Common myeloid progenitor, CD34-positive (primary cell): ENCODE results near the gene CREB5.
A peak's percentile ranks its signal among the peaks of the same experiment; 100 is the strongest.

ENCODE experiments used
- CTCF ChIA-PET: fragments of 350-600 bp; sonication (Branson Sonifier 250); formaldehyde crosslinking; loops from one replicate; lab custom pipeline; 2021; ENCODE audit warnings: antibody characterized with exemption; lab: Charles Lee
- POLR2A ChIA-PET: fragments of 350-600 bp; sonication (Branson Sonifier 250); formaldehyde crosslinking; loops from one replicate; lab custom pipeline; 2021; ENCODE audit warnings: antibody characterized with exemption; lab: Charles Lee
- DNase-seq, 3 donors: peaks; one replicate each; pipeline versions ENCODE4 v3.0.0 to v3.0.0-alpha.2; 2013
- H3K27ac ChIP-seq, 2 experiments: 1 replicate in 1 of 2; 2 replicates in 1 of 2; pipeline ENCODE4 v1.7.0; 2013; ENCODE audit warnings: inconsistent platforms in 2 of 2, low read length in 2 of 2, mild to moderate bottlenecking in 2 of 2, low read depth in 1 of 2, moderate library complexity in 1 of 2; ENCODE audit not compliant: severe bottlenecking in 2 of 2, insufficient read depth in 1 of 2, poor library complexity in 1 of 2
- H3K27me3 ChIP-seq, 5 experiments: replicated peaks in 2 of 5; 1 replicate in 3 of 5; 2 replicates in 2 of 5; pipeline versions ENCODE4 v1.6.1 to v1.7.0; 2013; ENCODE audit warnings: low read length in 4 of 5, mild to moderate bottlenecking in 2 of 5, moderate library complexity in 2 of 5, inconsistent platforms in 1 of 5; ENCODE audit not compliant: insufficient read depth in 5 of 5, control insufficient read depth in 4 of 5
- H3K36me3 ChIP-seq, 4 experiments: 1 replicate in 2 of 4; 2 replicates in 2 of 4; pipeline versions ENCODE4 v1.6.1 to v1.7.0; 2013; ENCODE audit warnings: low read length in 3 of 4, control low read depth in 1 of 4, mild to moderate bottlenecking in 1 of 4; ENCODE audit not compliant: control insufficient read depth in 4 of 4, insufficient read depth in 4 of 4
- H3K4me1 ChIP-seq, 4 experiments: 1 replicate in 3 of 4; 2 replicates in 1 of 4; pipeline versions ENCODE4 v1.6.1 to v1.7.1; 2013; ENCODE audit warnings: low read length in 3 of 4, mild to moderate bottlenecking in 3 of 4, control low read depth in 1 of 4, inconsistent platforms in 1 of 4, moderate library complexity in 1 of 4; ENCODE audit not compliant: control insufficient read depth in 4 of 4, insufficient read depth in 4 of 4; ENCODE audit errors: control extremely low read depth in 1 of 4
- H3K4me3 ChIP-seq, 7 experiments: 1 replicate in 4 of 7; 2 replicates in 3 of 7; pipeline versions ENCODE4 v1.5.1 to v1.7.0; 2013; ENCODE audit warnings: mild to moderate bottlenecking in 7 of 7, low read length in 6 of 7, moderate library complexity in 6 of 7, inconsistent platforms in 2 of 7, low read depth in 2 of 7, control low read depth in 1 of 7; ENCODE audit not compliant: insufficient read depth in 4 of 7, control insufficient read depth in 1 of 7; ENCODE audit errors: extremely low read depth in 1 of 7
- H3K9me3 ChIP-seq, 5 experiments: 1 replicate in 4 of 5; 2 replicates in 1 of 5; pipeline versions ENCODE4 v1.6.1 to v1.7.1; 2013; ENCODE audit warnings: low read length in 4 of 5, mild to moderate bottlenecking in 2 of 5, inconsistent platforms in 1 of 5, low read depth in 1 of 5, moderate library complexity in 1 of 5; ENCODE audit not compliant: control insufficient read depth in 4 of 5, insufficient read depth in 2 of 5; ENCODE audit errors: control extremely low read depth in 1 of 5
- WGBS: methylation state at CpG from one replicate; pipeline ENCODE4 v1.1.5; 2013; ENCODE audit not compliant: insufficient coverage; 5-methylcytosine and 5-hydroxymethylcytosine counted together

CREB5 gene

GRCh38 chr7:28830846-28831245 is 418.5 kb downstream of the CREB5 start:
- H3K27me3 ChIP-seq: peaks cover 0 to 20% (median 0%) of the 10 kb centered on the region in 5 experiments

GRCh38 chr7:28832669-28833068 is 420.4 kb downstream of the CREB5 start:
- ChIA-PET CTCF (interaction anchor here (0.9 to 2.2 kb wide), 2 partner anchors 11 kb away, joined by 4 to 7 read pairs; no protein-coding TSS in a partner anchor), POLR2A (no interaction called here)
- H3K4me3 ChIP-seq: no peak overlapping the region
- peaks cover 0 to 3% (median 0%) of the 10 kb centered on the region in 4 experiments for H3K4me1 ChIP-seq
- no peaks in the 10 kb centered on the region for H3K9me3 ChIP-seq
- DNase-seq: no peak
- H3K27me3 ChIP-seq: peaks cover 0 to 16% (median 0%) of the 10 kb centered on the region in 5 experiments
- 100% methylated on average over 1 of the region's 3 CpGs for WGBS
- H3K27ac ChIP-seq: no peak overlapping the region
- H3K36me3 ChIP-seq: no peaks in the 10 kb centered on the region

More at GRCh38 chr7:28830846-28831245, 418.5 kb downstream of the CREB5 start:
- 100% methylated on average over 1 of the region's 1 CpG for WGBS
- ChIA-PET CTCF (interaction anchor here (1.1 to 1.5 kb wide), 2 partner anchors 9 to 16 kb away, joined by 3 to 4 read pairs; no protein-coding TSS in a partner anchor), POLR2A (interaction anchor here (0.6 to 0.7 kb wide), 2 partner anchors 412 to 472 kb away, joined by 3 to 8 read pairs; no protein-coding TSS in a partner anchor)
- peaks cover 0 to 3% (median 0%) of the 10 kb centered on the region in 4 experiments for H3K4me1 ChIP-seq
- H3K27ac ChIP-seq: no peak overlapping the region
- peak in 2 of 3 donors; percentile 41 to 45 for DNase-seq
- no peaks in the 10 kb centered on the region for H3K36me3 ChIP-seq
- no peak overlapping the region for H3K4me3 ChIP-seq
- H3K9me3 ChIP-seq: no peaks in the 10 kb centered on the region

GRCh38 chr7:28835800-28836199 is 423.5 kb downstream of the CREB5 start:
- Histone ChIP-seq H3K36me3 (no peaks in the 10 kb centered on the region), H3K9me3 (no peaks in the 10 kb centered on the region), H3K27ac (no peak overlapping the region), H3K4me1 (peaks cover 0 to 2% (median 0%) of the 10 kb centered on the region in 4 experiments), H3K27me3 (peaks cover 0 to 13% (median 0%) of the 10 kb centered on the region in 5 experiments), H3K4me3 (no peak overlapping the region)
- ChIA-PET POLR2A (interaction anchor here (0.8 to 1.2 kb wide), 2 partner anchors 797 to 1542 kb away, joined by 3 read pairs; no protein-coding TSS in a partner anchor), CTCF (interaction anchor here (1.0 kb wide), 1 partner anchor 10 kb away, joined by 3 read pairs; no protein-coding TSS in a partner anchor)
- no peak for DNase-seq

- Histone ChIP-seq H3K27ac (no peak overlapping the region), H3K27me3 (peaks cover 0 to 11% (median 0%) of the 10 kb centered on the region in 5 experiments), H3K9me3 (no peaks in the 10 kb centered on the region), H3K4me1 (no peaks in the 10 kb centered on the region), H3K36me3 (no peaks in the 10 kb centered on the region), H3K4me3 (no peak overlapping the region)
- POLR2A ChIA-PET: interaction anchor here (0.7 kb wide), 1 partner anchor 260 kb away, joined by 3 read pairs; no protein-coding TSS in a partner anchor
- CTCF ChIA-PET: no interaction called here
- 100% methylated on average over 3 of the region's 3 CpGs for WGBS
- no peak for DNase-seq
Observed at GRCh38 chr7:28836716-28837115, 424.4 kb downstream of the CREB5 start.

GRCh38 chr7:28837216-28837615 is 424.9 kb downstream of the CREB5 start:
- ChIA-PET POLR2A (interaction anchor here (0.7 kb wide), 1 partner anchor 261 kb away, joined by 3 read pairs; no protein-coding TSS in a partner anchor), CTCF (no interaction called here)
- H3K4me1 ChIP-seq: no peaks in the 10 kb centered on the region
- H3K27ac ChIP-seq: no peak overlapping the region
- no peak for DNase-seq
- peaks cover 0 to 9% (median 0%) of the 10 kb centered on the region in 5 experiments for H3K27me3 ChIP-seq
- no peak overlapping the region for H3K4me3 ChIP-seq
- H3K36me3 ChIP-seq: no peaks in the 10 kb centered on the region
- H3K9me3 ChIP-seq: no peaks in the 10 kb centered on the region
- WGBS: no CpG with 5 or more reads among the region's 1 CpG

GRCh38 chr7:28840592-28840995 is 428.3 kb downstream of the CREB5 start:
- H3K4me1 ChIP-seq: no peaks in the 10 kb centered on the region
- H3K9me3 ChIP-seq: no peaks in the 10 kb centered on the region
- peak in 2 of 3 donors; percentile 5 to 14 for DNase-seq
- peaks cover 0 to 2% (median 0%) of the 10 kb centered on the region in 5 experiments for H3K27me3 ChIP-seq
- POLR2A ChIA-PET: no interaction called here
- WGBS: 100% methylated on average over 1 of the region's 3 CpGs
- CTCF ChIA-PET: interaction anchor here (0.7 to 1.9 kb wide), 4 partner anchors 9 to 225 kb away, joined by 3 to 8 read pairs (median 4); no protein-coding TSS in a partner anchor
- H3K36me3 ChIP-seq: no peaks in the 10 kb centered on the region
- no peak overlapping the region for H3K27ac ChIP-seq
- no peak overlapping the region for H3K4me3 ChIP-seq

GRCh38 chr7:28841766-28842165 is 429.4 kb downstream of the CREB5 start:
- Histone ChIP-seq H3K36me3 (no peaks in the 10 kb centered on the region), H3K27me3 (peaks cover 0 to 2% (median 0%) of the 10 kb centered on the region in 5 experiments), H3K4me3 (no peak overlapping the region), H3K9me3 (no peaks in the 10 kb centered on the region), H3K4me1 (no peaks in the 10 kb centered on the region), H3K27ac (no peak overlapping the region)
- CTCF ChIA-PET: no interaction called here
- POLR2A ChIA-PET: no interaction called here
- DNase-seq: no peak
